Right lobe of liver (tissue), 6 donors: ENCODE measurements around the gene TMEM222. TPM values are rescaled to one million over a fixed set of nuclear protein-coding genes. Genes with fewer than 3 reads are reported as not detected.

ENCODE experiments used
- ATAC-seq, 4 donors: fragments of 200-7000 bp; cut with Tn5 transposase; one replicate each; pipeline ENCODE4 v1.9.1; 2020; ENCODE audit warnings: mild to moderate bottlenecking in 4 of 4, moderate library complexity in 4 of 4
- DNase-seq, 3 donors: peaks; one replicate each; pipeline ENCODE4 v3.0.0-alpha.2; 2020
- H3K27ac ChIP-seq, 3 donors: fragments of 200-600 bp; one replicate each; pipeline ENCODE4 v1.8.0; 2022
- H3K27me3 ChIP-seq, 2 donors: fragments of 200-600 bp; one replicate each; pipeline ENCODE4 v1.8.0; 2022
- H3K36me3 ChIP-seq, 4 donors: fragments of 200-600 bp; sonication (generic) in 1 of 4; one replicate each; pipeline versions ENCODE4 v1.5.1 to v1.8.0; 2017 to 2022; ENCODE audit warnings: control low read depth in 1 of 4
- H3K4me1 ChIP-seq, 4 donors: fragments of 200-600 bp; sonication (generic) in 1 of 4; one replicate each; pipeline versions ENCODE4 v1.5.1 to v1.8.0; 2017 to 2022; ENCODE audit warnings: control low read depth in 1 of 4
- H3K4me3 ChIP-seq, 3 donors: fragments of 200-600 bp; one replicate each; pipeline ENCODE4 v1.8.0; 2022
- H3K9me3 ChIP-seq, 4 donors: fragments of 200-600 bp; sonication (generic) in 1 of 4; one replicate each; pipeline versions ENCODE4 v1.5.1 to v1.8.0; 2017 to 2022; ENCODE audit warnings: control low read depth in 1 of 4
- POLR2A ChIP-seq: fragments of 450-650 bp; IDR thresholded peaks from one replicate; pipeline ENCODE4 v1.6.1; 2017; ENCODE audit warnings: antibody characterized with exemption, mild to moderate bottlenecking
- WGBS: methylation state at CpG from one replicate; pipeline ENCODE4 v1.1.6; 2018; ENCODE audit warnings: low coverage, low lambda C conversion rate; ENCODE audit not compliant: insufficient coverage; ENCODE audit errors: missing lambda C conversion rate; 5-methylcytosine and 5-hydroxymethylcytosine counted together
- intact Hi-C, 2 donors: fragments of 100-400 bp; cut with DNase I; formaldehyde crosslinking; loops; one replicate each; pipeline versions ENCODE4 v1.11.2 to v1.14.1; 2022
- total RNA-seq, 6 experiments: library from RNA; depleted of rRNA in 2 of 6; stranded (reverse); fragments of >200 nt in 2 of 6; fragmentation: NEBNext Ultra II Directional in 3 of 6; extraction: Animal tissue kit (Norgen Biotek cat#: 25700) in 3 of 6; gene quantifications; one replicate each; pipeline versions ENCODE4 v1.1.0 to v1.2.4, GENCODE V29; 2016 to 2023
- TF ChIP-seq, protein P1 (sequence below), 4 donors: fragments of 200-600 bp in 3 of 4; fragments of 450-650 bp in 1 of 4; IDR thresholded peaks; one replicate each; pipeline versions ENCODE4 v1.5.1 to v1.8.0; 2016 to 2022; ENCODE audit warnings: antibody characterized with exemption in 4 of 4, mild to moderate bottlenecking in 2 of 4
- donor health status: DM: no; HTN: yes; CAD: no.
- donor health status: DM: no; HTN: no; CAD: no.
- donor health status: DM: no; HTN: no; CAD: no.
- donor health status: DM: no; HTN: yes; CAD: no.
- donor health status: DM: no; HTN: yes; CAD: no.

TMEM222 gene
- total RNA-seq, 6 experiments from 2014 or later, result 15.1 to 22.6 (median 19.1) TPM

DNA sequence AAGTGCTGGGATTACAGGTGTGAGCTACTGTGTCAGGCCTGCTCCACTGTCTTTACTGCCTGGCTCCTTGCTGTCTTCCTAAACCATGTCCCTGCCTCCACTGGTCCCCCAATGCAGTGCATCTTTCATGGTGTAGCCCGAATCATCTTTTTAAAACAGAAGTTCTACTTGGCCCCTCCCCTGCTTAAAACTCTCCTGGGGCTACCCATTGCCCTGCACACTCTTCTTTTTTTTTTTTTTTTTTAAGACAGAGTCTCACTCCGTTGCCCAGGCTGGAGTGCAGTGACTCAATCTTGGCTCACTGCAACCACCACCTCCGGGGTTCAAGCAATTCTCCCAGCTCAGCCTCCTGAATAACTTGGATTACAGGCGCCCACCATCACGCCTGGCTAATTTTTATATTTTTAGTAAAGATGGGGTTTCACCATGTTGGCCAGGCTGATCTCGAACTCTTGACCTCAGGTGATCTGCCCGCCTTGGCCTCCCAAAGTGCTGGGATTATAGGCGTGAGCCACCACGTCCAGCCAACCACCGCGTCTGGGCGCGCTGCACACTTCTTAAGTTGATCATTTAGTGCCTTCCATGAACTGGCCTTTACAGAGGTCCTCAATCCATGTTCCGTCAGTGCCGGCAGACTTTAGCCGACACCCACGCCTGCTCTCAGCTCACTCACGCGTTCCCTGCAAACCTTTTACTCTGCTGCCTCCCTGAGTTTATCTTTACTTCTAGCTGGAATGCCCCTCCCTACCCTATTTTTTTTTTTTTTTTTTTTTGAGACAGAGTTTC, 50.3 kb downstream of the TMEM222 start:
- H3K4me3 ChIP-seq, result peak overlapping the region in 2 of 3 donors; percentile 4 to 14

DNA sequence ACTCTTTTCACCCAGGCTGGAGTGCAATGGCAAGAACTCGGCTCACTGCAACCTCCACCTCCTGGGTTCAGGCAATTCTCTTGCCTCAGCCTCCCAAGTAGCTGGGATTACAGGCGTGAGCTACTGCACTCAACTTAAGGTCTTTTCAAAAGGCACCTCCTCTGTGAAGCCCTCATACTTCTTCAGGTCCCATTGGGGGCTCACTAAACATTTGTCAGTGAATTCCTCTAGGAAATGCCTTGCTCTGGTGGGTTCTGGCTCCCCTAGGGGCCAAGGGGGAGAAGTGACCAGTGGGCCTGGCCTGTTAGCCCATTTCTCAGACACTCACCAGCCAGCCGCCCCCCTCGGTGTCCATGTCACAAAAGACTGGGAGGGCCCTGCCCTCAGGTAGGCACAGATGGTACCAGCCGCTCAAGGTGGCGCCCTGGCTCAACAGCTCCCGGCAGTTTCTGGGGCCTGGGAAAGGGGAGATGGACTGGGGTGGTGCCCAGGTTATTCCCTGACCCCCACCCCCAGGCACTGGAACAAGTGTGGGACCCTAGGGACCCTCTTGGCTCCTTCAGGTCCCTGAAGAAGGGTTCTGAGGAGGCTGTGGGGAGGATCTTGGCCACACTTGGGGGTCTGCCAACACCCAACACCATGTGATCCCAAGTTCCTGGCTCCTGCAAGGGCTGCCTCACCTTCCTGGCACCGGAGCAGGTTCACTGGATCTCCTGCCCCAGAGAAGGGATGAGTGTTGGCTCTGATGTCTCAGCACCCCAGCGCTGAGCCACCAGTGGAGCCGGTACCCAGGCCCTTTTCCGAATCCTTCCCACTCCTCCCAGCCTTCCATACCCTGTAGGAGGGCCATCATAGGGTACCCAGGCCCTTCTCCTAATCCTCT, 51.1 kb downstream of the TMEM222 start:
- ATAC-seq (no peak), DNase-seq (no peak)
- no peaks in the 10 kb centered on the region for H3K36me3 ChIP-seq
- 77% methylated on average over 2 of the region's 11 CpGs for WGBS
- peak overlapping the region; percentile 40 to 68 (median 50) for H3K27ac ChIP-seq
- no peaks in the 10 kb centered on the region for H3K4me1 ChIP-seq
- H3K27me3 ChIP-seq, result no peaks in the 10 kb centered on the region
- intact Hi-C loops, result no loop called here
- no peaks in the 10 kb centered on the region for H3K9me3 ChIP-seq
- TF ChIP-seq POLR2A, result no peak
- TF ChIP-seq, protein P1, sequence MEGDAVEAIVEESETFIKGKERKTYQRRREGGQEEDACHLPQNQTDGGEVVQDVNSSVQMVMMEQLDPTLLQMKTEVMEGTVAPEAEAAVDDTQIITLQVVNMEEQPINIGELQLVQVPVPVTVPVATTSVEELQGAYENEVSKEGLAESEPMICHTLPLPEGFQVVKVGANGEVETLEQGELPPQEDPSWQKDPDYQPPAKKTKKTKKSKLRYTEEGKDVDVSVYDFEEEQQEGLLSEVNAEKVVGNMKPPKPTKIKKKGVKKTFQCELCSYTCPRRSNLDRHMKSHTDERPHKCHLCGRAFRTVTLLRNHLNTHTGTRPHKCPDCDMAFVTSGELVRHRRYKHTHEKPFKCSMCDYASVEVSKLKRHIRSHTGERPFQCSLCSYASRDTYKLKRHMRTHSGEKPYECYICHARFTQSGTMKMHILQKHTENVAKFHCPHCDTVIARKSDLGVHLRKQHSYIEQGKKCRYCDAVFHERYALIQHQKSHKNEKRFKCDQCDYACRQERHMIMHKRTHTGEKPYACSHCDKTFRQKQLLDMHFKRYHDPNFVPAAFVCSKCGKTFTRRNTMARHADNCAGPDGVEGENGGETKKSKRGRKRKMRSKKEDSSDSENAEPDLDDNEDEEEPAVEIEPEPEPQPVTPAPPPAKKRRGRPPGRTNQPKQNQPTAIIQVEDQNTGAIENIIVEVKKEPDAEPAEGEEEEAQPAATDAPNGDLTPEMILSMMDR (IDR thresholded peaks at IDR 0.05), result no peak
- peak overlapping the region; percentile 14 to 27 (median 14) for H3K4me3 ChIP-seq

More for the DNA sequence above, 50.3 kb downstream of the TMEM222 start:
- intact Hi-C loops, result no loop called here
- no peaks in the 10 kb centered on the region for H3K4me1 ChIP-seq
- no peaks in the 10 kb centered on the region for H3K27me3 ChIP-seq
- H3K9me3 ChIP-seq, result no peaks in the 10 kb centered on the region
- DNase-seq (no peak), ATAC-seq (no peak)
- TF ChIP-seq, protein P1 (IDR thresholded peaks at IDR 0.05), result no peak
- TF ChIP-seq POLR2A, result no peak
- H3K36me3 ChIP-seq, result no peaks in the 10 kb centered on the region
- H3K27ac ChIP-seq, result no peak overlapping the region
- WGBS, result 77% methylated on average over 14 of the region's 19 CpGs

DNA sequence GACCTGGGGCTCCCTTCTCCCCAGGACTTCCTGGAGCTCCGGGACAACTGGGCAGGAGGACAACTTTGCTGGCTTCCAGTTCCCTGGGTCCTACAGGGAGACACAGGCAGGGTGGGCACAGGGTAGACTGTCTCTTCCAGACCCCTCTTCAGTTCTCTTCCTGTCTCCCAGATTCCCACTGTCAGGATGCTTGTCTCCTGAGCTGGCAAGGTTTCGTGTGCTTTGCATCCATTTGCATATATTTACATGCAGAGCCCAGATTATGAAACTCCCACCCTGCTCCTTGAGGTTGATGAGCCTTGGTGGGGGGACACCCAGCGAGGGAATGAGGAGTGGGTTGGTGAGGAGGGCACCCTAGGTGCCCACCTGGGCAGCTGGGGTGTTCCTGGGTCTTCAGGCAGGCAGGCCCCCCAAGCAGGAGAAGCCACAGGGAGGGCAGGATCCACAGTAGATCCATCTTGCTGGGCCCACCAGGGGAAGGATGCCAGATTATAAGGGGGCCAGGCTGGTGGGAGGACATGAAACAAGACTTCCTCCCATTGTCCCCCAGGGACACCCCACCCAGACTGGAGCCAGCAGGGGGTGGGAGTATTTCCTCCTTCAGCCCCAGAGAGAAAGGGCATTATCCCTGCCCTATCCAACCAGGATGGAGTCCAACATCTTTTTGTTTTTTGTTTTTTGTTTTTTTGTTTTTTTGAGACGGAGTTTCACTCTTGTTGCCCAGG, 52.6 kb downstream of the TMEM222 start, which contains the start of gene FCN3:
TSS of gene FCN3 (minus strand) at position 463 of the 725 bp plus-strand sequence. CDS start at position 457, 6 bp downstream.
- intact Hi-C loops, result no loop called here
- DNase-seq (no peak), ATAC-seq (peak; percentile 34 to 55 (median 46))
- Histone ChIP-seq H3K27me3 (no peaks in the 10 kb centered on the region), H3K36me3 (no peaks in the 10 kb centered on the region), H3K9me3 (no peaks in the 10 kb centered on the region), H3K4me3 (peak within 1 kb of the TSS; percentile 14 to 27 (median 21)), H3K27ac (peak within 1 kb of the TSS; percentile 40 to 68 (median 50)), H3K4me1 (no peaks in the 10 kb centered on the region)
- TF ChIP-seq, protein P1 (IDR thresholded peaks at IDR 0.05), result no peak
- TF ChIP-seq POLR2A, result no peak
- 68% methylated on average over 2 of the region's 4 CpGs for WGBS

DNA sequence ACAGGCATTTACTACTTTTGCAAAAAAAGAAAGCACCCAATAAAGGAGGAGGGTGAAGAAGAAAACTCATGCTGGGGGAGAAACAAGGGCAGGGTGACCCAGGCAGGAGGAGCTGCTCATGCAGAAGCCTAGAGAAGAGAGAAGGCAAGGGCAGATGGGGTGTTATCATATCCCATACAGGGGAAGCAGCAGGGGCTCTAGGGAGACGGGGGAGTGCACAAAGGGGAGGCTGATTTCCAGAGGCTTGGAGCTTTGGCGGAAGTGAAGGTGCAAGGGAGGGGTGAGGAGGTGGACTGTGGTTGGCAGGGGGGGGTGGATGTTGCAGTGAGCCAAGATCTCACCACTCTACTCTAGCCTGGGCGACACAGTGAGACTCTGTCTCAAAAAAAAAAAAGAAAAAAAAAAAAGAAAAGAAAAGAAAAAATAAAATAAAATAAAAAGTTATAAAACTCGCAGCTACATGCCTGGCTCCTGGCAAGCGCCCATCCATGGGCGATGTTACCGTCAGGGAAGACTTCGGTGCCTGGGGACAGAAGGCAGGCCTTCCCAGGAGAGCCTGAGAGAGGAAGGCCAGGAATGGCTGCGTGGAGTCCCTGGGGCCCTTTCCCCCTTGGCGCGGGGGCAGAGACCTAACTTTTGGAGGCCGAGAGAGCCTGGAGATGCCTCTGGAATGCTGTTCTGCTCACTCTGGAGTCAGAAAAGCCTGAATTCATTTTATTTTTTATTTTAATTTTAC, 56.0 kb downstream of the TMEM222 start:
- WGBS, result 72% methylated on average over 9 of the region's 12 CpGs

More for the DNA sequence above, 56.0 kb downstream of the TMEM222 start:
- TF ChIP-seq POLR2A, result no peak
- TF ChIP-seq, protein P1 (IDR thresholded peaks at IDR 0.05), result no peak
- ATAC-seq, result no peak
- H3K4me1 ChIP-seq, result no peaks in the 10 kb centered on the region
- no peaks in the 10 kb centered on the region for H3K27me3 ChIP-seq
- DNase-seq, result no peak
- H3K27ac ChIP-seq, result no peak overlapping the region
- no peak overlapping the region for H3K4me3 ChIP-seq
- no peaks in the 10 kb centered on the region for H3K36me3 ChIP-seq
- no peaks in the 10 kb centered on the region for H3K9me3 ChIP-seq
- intact Hi-C loops, result no loop called here
